Measurements from ENCODE around the gene KRT26.

GRCh38 chr17:40800381-40800780 is 28.4 kb upstream of the KRT26 start:
- no peak for TF ChIP-seq POLR2A (IDR thresholded peaks at IDR 0.05)
- no peak for TF ChIP-seq CTCF (IDR thresholded peaks at IDR 0.05)
- no peak for TF ChIP-seq EP300 (IDR thresholded peaks at IDR 0.05)

Measured in ovary (tissue), 3 donors.